GM12878 (cell line): ENCODE data around the gene CD34. TPM values are rescaled to one million over a fixed set of nuclear protein-coding genes. Genes with fewer than 3 reads are reported as not detected.

ENCODE experiments used
- ATAC-seq: fragments of 200-7000 bp; cut with Tn5 transposase; 3 replicates; pipeline ENCODE4 v1.9.1; 2020; ENCODE audit warnings: mild to moderate bottlenecking, moderate library complexity
- BruUV-seq: library from RNA; stranded (reverse); fragments of 400-500 nt; replicated peaks from 2 replicates; lab custom pipeline; 2021; lab: Mats Ljungman, UMichigan
- CTCF ChIA-PET: fragments of 300-600 bp; sonication (Branson Sonifier 250); formaldehyde crosslinking; extraction: SDS; loops from one replicate; lab custom pipeline; 2021; ENCODE audit warnings: inconsistent platforms; lab: Yijun Ruan, JAX
- POLR2A ChIA-PET: fragments of 350-600 bp; formaldehyde crosslinking; extraction: SDS; loops from one replicate; lab custom pipeline; 2021; ENCODE audit warnings: inconsistent platforms; lab: Charles Lee
- RAD21 ChIA-PET: fragments of 300-600 bp; sonication (Branson Sonifier 250); formaldehyde crosslinking; loops from one replicate; lab custom pipeline; 2023; ENCODE audit warnings: antibody characterized with exemption; ENCODE audit not compliant: unreplicated experiment; lab: Charles Lee
- SMC1A ChIA-PET: fragments of 300-600 bp; sonication (Branson Sonifier 250); formaldehyde crosslinking; loops from one replicate; lab custom pipeline; 2023; ENCODE audit not compliant: unreplicated experiment, uncharacterized antibody; lab: Charles Lee
- DNase-seq: peaks from one replicate; pipeline ENCODE4 v3.0.0-alpha.2; 2011; ENCODE audit warnings: low read depth, low spot score
- FAIRE-seq: peaks from 3 replicates; lab custom pipeline; 2011; peaks lifted over from hg19 to GRCh38; lab: Jason Lieb, UNC
- H2AFZ ChIP-seq: 2 replicates; pipeline ENCODE4 v1.6.0; 2011; ENCODE audit warnings: low read depth, low read length, control low read depth; ENCODE audit not compliant: control insufficient read depth
- H3K27ac ChIP-seq: 2 replicates; pipeline ENCODE4 v1.5.1; 2011; ENCODE audit warnings: control low read depth; ENCODE audit not compliant: control insufficient read depth, insufficient read depth
- H3K27me3 ChIP-seq, 2 experiments: replicated peaks in 1 of 2; 2 replicates each; pipeline versions ENCODE4 v1.6.0 to v1.6.1; 2011; ENCODE audit warnings: low read length in 1 of 2; ENCODE audit not compliant: control insufficient read depth in 2 of 2, insufficient read depth in 2 of 2
- H3K36me3 ChIP-seq, 2 experiments: 2 replicates each; pipeline ENCODE4 v1.5.1; 2011; ENCODE audit warnings: low read length in 1 of 2; ENCODE audit not compliant: control insufficient read depth in 2 of 2, insufficient read depth in 2 of 2
- H3K4me1 ChIP-seq: 2 replicates; pipeline ENCODE4 v1.6.1; 2011; ENCODE audit warnings: mild to moderate bottlenecking, low read length, moderate library complexity, mixed read lengths; ENCODE audit not compliant: control insufficient read depth, insufficient read depth
- H3K4me2 ChIP-seq: 2 replicates; pipeline ENCODE4 v1.6.0; 2011; ENCODE audit warnings: control low read depth; ENCODE audit not compliant: control insufficient read depth, insufficient read depth
- H3K4me3 ChIP-seq: fragments of 200-600 bp; sonication (generic); 2 replicates; pipeline ENCODE4 v1.5.1; 2016
- H3K79me2 ChIP-seq: 2 replicates; pipeline ENCODE4 v1.6.0; 2011; ENCODE audit warnings: low read length; ENCODE audit not compliant: control insufficient read depth, insufficient read depth
- H3K9ac ChIP-seq: 2 replicates; pipeline ENCODE4 v1.8.0; 2011; ENCODE audit warnings: low read length, control low read depth, mixed read lengths; ENCODE audit not compliant: control insufficient read depth, insufficient read depth
- H3K9me3 ChIP-seq: replicated peaks from 3 replicates; pipeline ENCODE4 v1.5.1; 2011; ENCODE audit warnings: mild to moderate bottlenecking, low read length; ENCODE audit not compliant: control insufficient read depth, insufficient read depth
- H4K20me1 ChIP-seq: 2 replicates; pipeline ENCODE4 v1.6.0; 2011; ENCODE audit not compliant: control insufficient read depth, insufficient read depth
- CHD1 ChIP-seq: IDR thresholded peaks from 2 replicates; pipeline ENCODE4 v1.6.1; 2012; ENCODE audit warnings: low read depth, low read length, improper control_type of control experiment
- FOXM1 ChIP-seq: IDR thresholded peaks from 2 replicates; pipeline ENCODE4 v1.6.1; 2012; ENCODE audit warnings: low read depth, mild to moderate bottlenecking, inconsistent platforms, low read length, moderate library complexity
- GABPA ChIP-seq: IDR thresholded peaks from 2 replicates; pipeline ENCODE4 v1.6.1; 2014; ENCODE audit warnings: antibody characterized with exemption, low read depth, mild to moderate bottlenecking, inconsistent platforms
- RELA ChIP-seq: fragments of 450-650 bp; IDR thresholded peaks from 2 replicates; pipeline ENCODE4 v1.8.0; 2014; ENCODE audit warnings: borderline replicate concordance; ENCODE audit not compliant: partially characterized antibody
- SREBF2 ChIP-seq: IDR thresholded peaks from 2 replicates; pipeline ENCODE4 v1.6.1; 2012; ENCODE audit warnings: mild to moderate bottlenecking, low read length
- SUPT20H ChIP-seq: IDR thresholded peaks from 2 replicates; pipeline ENCODE4 v1.6.1; 2011; ENCODE audit warnings: low read depth, mild to moderate bottlenecking, low read length, moderate library complexity, borderline replicate concordance; ENCODE audit not compliant: control insufficient read depth
- WGBS: methylation state at CpG from one replicate; pipeline ENCODE4 v1.1.6; 2016; ENCODE audit warnings: low lambda C conversion rate; ENCODE audit not compliant: insufficient replicate concordance, insufficient coverage; ENCODE audit errors: missing lambda C conversion rate; 5-methylcytosine and 5-hydroxymethylcytosine counted together
- in situ Hi-C: fragments of 300-500 bp; cut with MboI; formaldehyde crosslinking; loops from 9 replicates; pipeline ENCODE4 v1.14.3; 2018; ENCODE audit warnings: mixed read lengths
- intact Hi-C: fragments of 100-400 bp; cut with micrococcal nuclease; formaldehyde crosslinking; loops from one replicate; pipeline ENCODE4 v1.14.2; 2022; ENCODE audit not compliant: unreplicated experiment
- polyA plus RNA-seq, 11 experiments: library from polyadenylated mRNA; depleted of rRNA in 4 of 11; unstranded in 6 of 11; stranded (reverse) in 5 of 11; fragments of >200 nt; fragmentation: Nextera tagmentation in 4 of 11; fragmentation: Illumina TruSeq in 1 of 11; extraction: Ambion mirVana in 4 of 11; extraction: Trizol in 1 of 11; gene quantifications; 1 replicate in 1 of 11; 2 replicates in 10 of 11; pipeline versions ENCODE4 v1.2.1 to v1.2.3, GENCODE V29; 2011 to 2016; ENCODE audit warnings: inconsistent platforms in 2 of 11, missing spikeins in 2 of 11, low read depth in 1 of 11
- total RNA-seq, 4 experiments: library from RNA; depleted of rRNA in 3 of 4; stranded (reverse); fragments of >200 nt in 3 of 4; fragmentation: Illumina TruSeq in 1 of 4; extraction: Trizol in 1 of 4; gene quantifications; 2 replicates each; pipeline versions ENCODE4 v1.2.1 to v1.2.3, GENCODE V29; 2013 to 2021
- TF ChIP-seq, protein P1 (sequence below), 3 experiments: IDR thresholded peaks in 2 of 3; conservative IDR thresholded peaks in 1 of 3; 2 replicates each; pipeline ENCODE4 v1.5.1; 2011; ENCODE audit warnings: low read depth in 3 of 3, low read length in 3 of 3, mild to moderate bottlenecking in 3 of 3, control low read depth in 2 of 3, moderate library complexity in 2 of 3, inconsistent platforms in 1 of 3, mixed read lengths in 1 of 3; ENCODE audit not compliant: control insufficient read depth in 2 of 3, insufficient read depth in 1 of 3; ENCODE audit errors: extremely low read depth in 1 of 3
- TF ChIP-seq, protein P2 (sequence below): fragments of 450-650 bp; IDR thresholded peaks from 2 replicates; pipeline ENCODE4 v1.6.1; 2017; ENCODE audit warnings: mild to moderate bottlenecking, moderate library complexity

The CD34 gene
- total and polyA plus RNA-seq, 10 of the 15 experiments (the other 5 are each of a cell fraction or from before 2014, with no cell fraction given), result under 0.01 to 0.08 (median 0.02) TPM; not detected in 6

DNA sequence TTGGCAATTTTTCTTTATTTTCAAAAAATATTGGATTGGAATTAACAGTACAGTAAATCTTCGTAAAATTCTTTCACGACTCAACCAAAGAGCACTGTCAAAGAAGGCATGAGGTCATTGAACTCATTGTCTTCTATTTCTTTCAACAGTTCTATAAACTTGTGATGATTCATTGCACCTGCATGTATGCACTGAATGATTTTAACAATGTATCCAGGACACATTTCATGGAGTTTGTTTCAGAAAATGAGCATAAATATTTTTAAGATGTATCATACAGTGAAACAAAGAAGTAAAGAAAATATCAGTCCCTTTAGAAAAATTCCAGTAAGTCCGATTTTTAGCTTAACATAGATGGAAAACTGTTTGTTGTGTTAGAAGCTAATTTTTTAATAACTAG lies 33.6 kb upstream of the CD34 start:
- Histone ChIP-seq H3K4me3 (no peak overlapping the region), H2AFZ (no peak overlapping the region), H3K79me2 (no peaks in the 10 kb centered on the region), H3K27ac (no peak overlapping the region), H3K9ac (no peak overlapping the region), H3K27me3 (no peaks in the 10 kb centered on the region), H4K20me1 (no peaks in the 10 kb centered on the region), H3K36me3 (no peaks in the 10 kb centered on the region), H3K4me1 (no peaks in the 10 kb centered on the region), H3K9me3 (no peaks in the 10 kb centered on the region; the same call in 2 of the 3 replicates), H3K4me2 (no peak overlapping the region)
- ChIA-PET RAD21 (interaction anchor here (0.8 to 1.4 kb wide), 8 partner anchors 9 to 115 kb away, joined by 3 to 7 read pairs (median 4); no protein-coding TSS in a partner anchor), POLR2A (interaction anchor here (1.2 kb wide), 1 partner anchor 9 kb away, joined by 3 read pairs; no protein-coding TSS in a partner anchor), SMC1A (interaction anchor here (0.7 to 3.1 kb wide), 13 partner anchors 8 to 84 kb away, joined by 3 to 10 read pairs (median 5); no protein-coding TSS in a partner anchor), CTCF (interaction anchor here (0.9 to 3.9 kb wide), 8 partner anchors 9 to 242 kb away, joined by 3 to 20 read pairs (median 6); no protein-coding TSS in a partner anchor)
- DNase-seq (no peak), ATAC-seq (no peak), FAIRE-seq (no peak)
- no peak for TF ChIP-seq SREBF2
- TF ChIP-seq, protein P1, sequence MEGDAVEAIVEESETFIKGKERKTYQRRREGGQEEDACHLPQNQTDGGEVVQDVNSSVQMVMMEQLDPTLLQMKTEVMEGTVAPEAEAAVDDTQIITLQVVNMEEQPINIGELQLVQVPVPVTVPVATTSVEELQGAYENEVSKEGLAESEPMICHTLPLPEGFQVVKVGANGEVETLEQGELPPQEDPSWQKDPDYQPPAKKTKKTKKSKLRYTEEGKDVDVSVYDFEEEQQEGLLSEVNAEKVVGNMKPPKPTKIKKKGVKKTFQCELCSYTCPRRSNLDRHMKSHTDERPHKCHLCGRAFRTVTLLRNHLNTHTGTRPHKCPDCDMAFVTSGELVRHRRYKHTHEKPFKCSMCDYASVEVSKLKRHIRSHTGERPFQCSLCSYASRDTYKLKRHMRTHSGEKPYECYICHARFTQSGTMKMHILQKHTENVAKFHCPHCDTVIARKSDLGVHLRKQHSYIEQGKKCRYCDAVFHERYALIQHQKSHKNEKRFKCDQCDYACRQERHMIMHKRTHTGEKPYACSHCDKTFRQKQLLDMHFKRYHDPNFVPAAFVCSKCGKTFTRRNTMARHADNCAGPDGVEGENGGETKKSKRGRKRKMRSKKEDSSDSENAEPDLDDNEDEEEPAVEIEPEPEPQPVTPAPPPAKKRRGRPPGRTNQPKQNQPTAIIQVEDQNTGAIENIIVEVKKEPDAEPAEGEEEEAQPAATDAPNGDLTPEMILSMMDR (IDR thresholded peaks at IDR 0.05 in 2 of 3, conservative IDR thresholded peaks at IDR 0.05 in 1 of 3; ENCODE audit: control insufficient read depth in 2 of 3, extremely low read depth in 1 of 3, insufficient read depth in 1 of 3, low read depth in 3 of 3, low read length in 3 of 3), result no peak
- TF ChIP-seq CHD1, result no peak
- TF ChIP-seq RELA, result no peak
- TF ChIP-seq, protein P2, sequence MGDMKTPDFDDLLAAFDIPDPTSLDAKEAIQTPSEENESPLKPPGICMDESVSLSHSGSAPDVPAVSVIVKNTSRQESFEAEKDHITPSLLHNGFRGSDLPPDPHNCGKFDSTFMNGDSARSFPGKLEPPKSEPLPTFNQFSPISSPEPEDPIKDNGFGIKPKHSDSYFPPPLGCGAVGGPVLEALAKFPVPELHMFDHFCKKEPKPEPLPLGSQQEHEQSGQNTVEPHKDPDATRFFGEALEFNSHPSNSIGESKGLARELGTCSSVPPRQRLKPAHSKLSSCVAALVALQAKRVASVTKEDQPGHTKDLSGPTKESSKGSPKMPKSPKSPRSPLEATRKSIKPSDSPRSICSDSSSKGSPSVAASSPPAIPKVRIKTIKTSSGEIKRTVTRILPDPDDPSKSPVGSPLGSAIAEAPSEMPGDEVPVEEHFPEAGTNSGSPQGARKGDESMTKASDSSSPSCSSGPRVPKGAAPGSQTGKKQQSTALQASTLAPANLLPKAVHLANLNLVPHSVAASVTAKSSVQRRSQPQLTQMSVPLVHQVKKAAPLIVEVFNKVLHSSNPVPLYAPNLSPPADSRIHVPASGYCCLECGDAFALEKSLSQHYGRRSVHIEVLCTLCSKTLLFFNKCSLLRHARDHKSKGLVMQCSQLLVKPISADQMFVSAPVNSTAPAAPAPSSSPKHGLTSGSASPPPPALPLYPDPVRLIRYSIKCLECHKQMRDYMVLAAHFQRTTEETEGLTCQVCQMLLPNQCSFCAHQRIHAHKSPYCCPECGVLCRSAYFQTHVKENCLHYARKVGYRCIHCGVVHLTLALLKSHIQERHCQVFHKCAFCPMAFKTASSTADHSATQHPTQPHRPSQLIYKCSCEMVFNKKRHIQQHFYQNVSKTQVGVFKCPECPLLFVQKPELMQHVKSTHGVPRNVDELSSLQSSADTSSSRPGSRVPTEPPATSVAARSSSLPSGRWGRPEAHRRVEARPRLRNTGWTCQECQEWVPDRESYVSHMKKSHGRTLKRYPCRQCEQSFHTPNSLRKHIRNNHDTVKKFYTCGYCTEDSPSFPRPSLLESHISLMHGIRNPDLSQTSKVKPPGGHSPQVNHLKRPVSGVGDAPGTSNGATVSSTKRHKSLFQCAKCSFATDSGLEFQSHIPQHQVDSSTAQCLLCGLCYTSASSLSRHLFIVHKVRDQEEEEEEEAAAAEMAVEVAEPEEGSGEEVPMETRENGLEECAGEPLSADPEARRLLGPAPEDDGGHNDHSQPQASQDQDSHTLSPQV, result no peak
- TF ChIP-seq GABPA, result no peak
- TF ChIP-seq SUPT20H, result no peak
- no peak for TF ChIP-seq FOXM1
- BruUV-seq, result no TSS peak
- intact Hi-C loops (no loop called here), in situ Hi-C loops (no loop called here)
- 57% methylated on average over 3 of the region's 3 CpGs for WGBS
